A673 (cell line): Measurements from ENCODE around the gene MTLN. TPM values are rescaled to one million over a fixed set of nuclear protein-coding genes. Genes with fewer than 3 reads are reported as not detected.
"Not testable (repeated sequence)": the region's sequence is repeated elsewhere in the genome, so short reads cannot be mapped to it uniquely, and the experiment has no call there.

ENCODE experiments used
- Bru-seq: library from RNA; stranded (reverse); fragments of 400-500 nt; gene quantifications from one replicate; lab custom pipeline; 2021; lab: Mats Ljungman, UMichigan
- BruChase-seq, 2 experiments: library from RNA; stranded (reverse); fragments of 400-500 nt; gene quantifications; one replicate each; lab custom pipeline; 2021; lab: Mats Ljungman, UMichigan
- BruUV-seq: library from RNA; stranded (reverse); fragments of 400-500 nt; replicated peaks from 2 replicates; lab custom pipeline; 2021; lab: Mats Ljungman, UMichigan
- CTCF ChIA-PET: fragments of 300-600 bp; sonication (Branson Sonifier 250); formaldehyde crosslinking; loops from one replicate; lab custom pipeline; 2022; ENCODE audit warnings: antibody characterized with exemption; lab: Charles Lee
- POLR2A ChIA-PET: fragments of 300-600 bp; sonication (Branson Sonifier 250); formaldehyde crosslinking; loops from one replicate; lab custom pipeline; 2022; ENCODE audit warnings: antibody characterized with exemption; ENCODE audit not compliant: low non-redundant PET; lab: Charles Lee
- DNase-seq: peaks from one replicate; pipeline ENCODE4 v3.0.0-alpha.2; 2015; ENCODE audit warnings: low spot score
- H3K27ac ChIP-seq: fragments of 200-600 bp; sonication (generic); 2 replicates; pipeline ENCODE4 v1.5.1; 2016; ENCODE audit warnings: mixed run types, low read depth, mild to moderate bottlenecking, mixed read lengths, antibody characterized with exemption, low read length; ENCODE audit not compliant: poor library complexity, severe bottlenecking
- H3K27me3 ChIP-seq: fragments of 200-600 bp; sonication (generic); replicated peaks from 2 replicates; pipeline ENCODE4 v1.6.1; 2017; ENCODE audit warnings: mixed run types, low read depth, mild to moderate bottlenecking, mixed read lengths, antibody characterized with exemption, low read length; ENCODE audit not compliant: insufficient read depth, poor library complexity
- H3K36me3 ChIP-seq: fragments of 200-600 bp; sonication (generic); 2 replicates; pipeline ENCODE4 v1.6.1; 2016; ENCODE audit warnings: mixed run types, mild to moderate bottlenecking, mixed read lengths, antibody characterized with exemption, low read length; ENCODE audit not compliant: insufficient read depth, poor library complexity, severe bottlenecking
- H3K4me1 ChIP-seq: fragments of 200-600 bp; sonication (generic); 2 replicates; pipeline ENCODE4 v1.6.1; 2017; ENCODE audit warnings: mixed run types, mild to moderate bottlenecking, mixed read lengths, antibody characterized with exemption, low read length; ENCODE audit not compliant: insufficient read depth, poor library complexity, severe bottlenecking
- H3K4me3 ChIP-seq: fragments of 200-600 bp; sonication (generic); 2 replicates; pipeline ENCODE4 v1.5.1; 2016; ENCODE audit warnings: low read depth, mixed run types, mild to moderate bottlenecking, mixed read lengths, low read length; ENCODE audit not compliant: poor library complexity, severe bottlenecking
- H3K9me3 ChIP-seq: fragments of 200-600 bp; sonication (generic); 2 replicates; pipeline ENCODE4 v1.6.1; 2016; ENCODE audit warnings: mixed run types, low read depth, mild to moderate bottlenecking, mixed read lengths, antibody characterized with exemption, low read length; ENCODE audit not compliant: poor library complexity, severe bottlenecking
- EZH2 ChIP-seq: fragments of 200-600 bp; sonication (generic); IDR thresholded peaks from 2 replicates; pipeline ENCODE4 v1.6.1; 2017; ENCODE audit warnings: borderline replicate concordance, low read depth, mild to moderate bottlenecking, mixed read lengths, antibody characterized with exemption, low read length; ENCODE audit not compliant: poor library complexity, severe bottlenecking
- intact Hi-C: fragments of 100-400 bp; cut with micrococcal nuclease; formaldehyde crosslinking; loops from one replicate; pipeline ENCODE4 v1.10.0; 2022; ENCODE audit not compliant: unreplicated experiment
- long read RNA-seq: library from polyadenylated mRNA; stranded (forward); transcript quantifications from one replicate; pipeline ENCODE4 v2.0.0, GENCODE V29; 2022
- total RNA-seq: library from RNA; stranded (reverse); gene quantifications from 2 replicates; pipeline ENCODE4 v1.2.3, GENCODE V29; 2021
- TF ChIP-seq, protein P1 (sequence below): fragments of 300-800, 200-600 bp; sonication (generic); conservative IDR thresholded peaks from 2 replicates; pipeline ENCODE4 v1.5.1; 2017; ENCODE audit warnings: low read depth, mild to moderate bottlenecking, antibody characterized with exemption, low read length, moderate library complexity, mixed read lengths

The MTLN gene
- total RNA-seq (26.8 and 31.6 TPM in 2 replicates), Bru-seq, nascent RNA (percentile 32 among the genes with signal in this experiment), BruChase-seq, experiment 1, labeled RNA remaining after a 2-hour chase (percentile 21 among the genes with signal in this experiment), BruChase-seq, experiment 2, labeled RNA remaining after a 6-hour chase (percentile 15 among the genes with signal in this experiment)
- long read RNA-seq, transcript MTLN-203 (2 exons, 441 nt), result major isoform, 36 of 38 reads
- long read RNA-seq, partial matches to known transcripts, result 0 of 38 reads
- long read RNA-seq, other reads (novel, unspliced or antisense), result 2 of 38 reads

GRCh38 chr2:110211938-110212858 lies at the start of gene MTLN:
MTLN (minus strand) TSS chr2:110212547; CDS start chr2:110212525, 22 bp downstream.
- Histone ChIP-seq H3K9me3 (no peaks in the 10 kb centered on the region), H3K36me3 (no peaks in the 10 kb centered on the region), H3K4me1 (peaks cover 6% of the 10 kb centered on the region), H3K4me3 (peak within 1 kb of the TSS; percentile 65), H3K27ac (peak within 1 kb of the TSS; percentile 78), H3K27me3 (no peaks in the 10 kb centered on the region)
- TSS peak; percentile 83 for BruUV-seq
- ChIA-PET CTCF (no interaction called here), POLR2A (no interaction called here)
- intact Hi-C loops, result no loop called here
- DNase-seq, result peak; percentile 79
- no peak for TF ChIP-seq EZH2
- TF ChIP-seq, protein P1, sequence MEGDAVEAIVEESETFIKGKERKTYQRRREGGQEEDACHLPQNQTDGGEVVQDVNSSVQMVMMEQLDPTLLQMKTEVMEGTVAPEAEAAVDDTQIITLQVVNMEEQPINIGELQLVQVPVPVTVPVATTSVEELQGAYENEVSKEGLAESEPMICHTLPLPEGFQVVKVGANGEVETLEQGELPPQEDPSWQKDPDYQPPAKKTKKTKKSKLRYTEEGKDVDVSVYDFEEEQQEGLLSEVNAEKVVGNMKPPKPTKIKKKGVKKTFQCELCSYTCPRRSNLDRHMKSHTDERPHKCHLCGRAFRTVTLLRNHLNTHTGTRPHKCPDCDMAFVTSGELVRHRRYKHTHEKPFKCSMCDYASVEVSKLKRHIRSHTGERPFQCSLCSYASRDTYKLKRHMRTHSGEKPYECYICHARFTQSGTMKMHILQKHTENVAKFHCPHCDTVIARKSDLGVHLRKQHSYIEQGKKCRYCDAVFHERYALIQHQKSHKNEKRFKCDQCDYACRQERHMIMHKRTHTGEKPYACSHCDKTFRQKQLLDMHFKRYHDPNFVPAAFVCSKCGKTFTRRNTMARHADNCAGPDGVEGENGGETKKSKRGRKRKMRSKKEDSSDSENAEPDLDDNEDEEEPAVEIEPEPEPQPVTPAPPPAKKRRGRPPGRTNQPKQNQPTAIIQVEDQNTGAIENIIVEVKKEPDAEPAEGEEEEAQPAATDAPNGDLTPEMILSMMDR, result no peak

GRCh38 chr2:110261910-110262309 lies 49.6 kb upstream of the MTLN start:
- H3K9me3 ChIP-seq, H3K36me3 ChIP-seq, H3K4me1 ChIP-seq, H3K4me3 ChIP-seq, H3K27me3 ChIP-seq, BruUV-seq, CTCF ChIA-PET, DNase-seq, POLR2A ChIA-PET, intact Hi-C loops, H3K27ac ChIP-seq: not testable (repeated sequence)

- intact Hi-C loops, result not testable (repeated sequence)
Measured at GRCh38 chr2:110248081-110248795, 35.9 kb upstream of the MTLN start.

GRCh38 chr2:110245488-110246435 lies 33.4 kb upstream of the MTLN start:
- H3K36me3 ChIP-seq, POLR2A ChIA-PET, intact Hi-C loops, BruUV-seq, H3K4me1 ChIP-seq, DNase-seq, H3K4me3 ChIP-seq, H3K9me3 ChIP-seq, CTCF ChIA-PET, H3K27me3 ChIP-seq, H3K27ac ChIP-seq: not testable (repeated sequence)

More at GRCh38 chr2:110248081-110248795, 35.9 kb upstream of the MTLN start:
- H3K36me3 ChIP-seq, H3K4me3 ChIP-seq, DNase-seq, H3K27me3 ChIP-seq, BruUV-seq, H3K4me1 ChIP-seq, H3K27ac ChIP-seq, CTCF ChIA-PET, POLR2A ChIA-PET, H3K9me3 ChIP-seq: not testable (repeated sequence)

GRCh38 chr2:110243283-110243682 lies 30.9 kb upstream of the MTLN start:
- H3K27ac ChIP-seq, H3K4me1 ChIP-seq, DNase-seq, CTCF ChIA-PET, POLR2A ChIA-PET, BruUV-seq, H3K27me3 ChIP-seq, intact Hi-C loops, H3K4me3 ChIP-seq, H3K36me3 ChIP-seq, H3K9me3 ChIP-seq: not testable (repeated sequence)
